Liver (tissue), 9 donors: Measurements from ENCODE around the gene CEP89. TPM values are rescaled to one million over a fixed set of nuclear protein-coding genes. Genes with fewer than 3 reads are reported as not detected.

Experiments used
- DNase-seq: peaks from one replicate; pipeline ENCODE4 v3.0.0-alpha.2; 2017; ENCODE audit warnings: low spot score
- H3K27ac ChIP-seq, 2 donors: one replicate each; pipeline ENCODE4 v1.7.0; 2013; ENCODE audit warnings: inconsistent platforms in 2 of 2, low read length in 2 of 2, control low read depth in 1 of 2, low read depth in 1 of 2, mild to moderate bottlenecking in 1 of 2
- H3K27me3 ChIP-seq, 4 donors: one replicate each; pipeline versions ENCODE4 v1.6.1 to v1.7.0; 2013; ENCODE audit warnings: low read length in 3 of 4, inconsistent platforms in 1 of 4, mild to moderate bottlenecking in 1 of 4, moderate library complexity in 1 of 4; ENCODE audit not compliant: control insufficient read depth in 4 of 4, insufficient read depth in 4 of 4
- H3K36me3 ChIP-seq, 4 donors: one replicate each; pipeline versions ENCODE4 v1.6.1 to v1.7.0; 2013; ENCODE audit warnings: low read length in 3 of 4, mild to moderate bottlenecking in 3 of 4, low read depth in 1 of 4, moderate library complexity in 1 of 4; ENCODE audit not compliant: control insufficient read depth in 4 of 4, insufficient read depth in 3 of 4
- H3K4me1 ChIP-seq, 4 donors: one replicate each; pipeline versions ENCODE4 v1.6.1 to v1.7.0; 2013; ENCODE audit warnings: low read length in 3 of 4, mild to moderate bottlenecking in 3 of 4, moderate library complexity in 1 of 4; ENCODE audit not compliant: control insufficient read depth in 4 of 4, insufficient read depth in 4 of 4
- H3K4me3 ChIP-seq, 3 donors: one replicate each; pipeline versions ENCODE4 v1.6.1 to v1.7.0; 2013; ENCODE audit warnings: low read length in 3 of 3, control low read depth in 1 of 3, low read depth in 1 of 3, mild to moderate bottlenecking in 1 of 3
- H3K9ac ChIP-seq, 2 donors: one replicate each; pipeline ENCODE4 v1.7.0; 2013; ENCODE audit warnings: low read length in 2 of 2, mild to moderate bottlenecking in 2 of 2, moderate library complexity in 2 of 2, control low read depth in 1 of 2, low read depth in 1 of 2
- H3K9me3 ChIP-seq, 4 donors: one replicate each; pipeline versions ENCODE4 v1.6.1 to v1.7.0; 2013; ENCODE audit warnings: low read length in 3 of 4; ENCODE audit not compliant: control insufficient read depth in 4 of 4
- ATF3 ChIP-seq: IDR thresholded peaks from 2 replicates; pipeline ENCODE4 v1.6.1; 2016; ENCODE audit warnings: antibody characterized with exemption
- EGR1 ChIP-seq, 2 donors: IDR thresholded peaks; 2 replicates each; pipeline ENCODE4 v1.6.1; 2016 to 2018; ENCODE audit warnings: antibody characterized with exemption in 2 of 2, low read depth in 2 of 2
- FOXA1 ChIP-seq: IDR thresholded peaks from 2 replicates; pipeline ENCODE4 v1.6.1; 2016; ENCODE audit warnings: antibody characterized with exemption
- FOXA2 ChIP-seq: IDR thresholded peaks from 2 replicates; pipeline ENCODE4 v1.6.1; 2016; ENCODE audit warnings: antibody characterized with exemption
- HNF4G ChIP-seq: IDR thresholded peaks from 2 replicates; pipeline ENCODE4 v1.6.1; 2016; ENCODE audit warnings: antibody characterized with exemption
- JUND ChIP-seq, 2 donors: IDR thresholded peaks; 2 replicates each; pipeline ENCODE4 v1.6.1; 2016; ENCODE audit warnings: antibody characterized with exemption in 2 of 2
- NR2F2 ChIP-seq: IDR thresholded peaks from 2 replicates; pipeline ENCODE4 v1.6.1; 2016; ENCODE audit warnings: antibody characterized with exemption
- RAD21 ChIP-seq, 2 donors: IDR thresholded peaks; 2 replicates each; pipeline ENCODE4 v1.6.1; 2016; ENCODE audit warnings: antibody characterized with exemption in 2 of 2, mild to moderate bottlenecking in 2 of 2
- REST ChIP-seq: IDR thresholded peaks from 2 replicates; pipeline ENCODE4 v1.6.1; 2016; ENCODE audit warnings: antibody characterized with exemption, mild to moderate bottlenecking
- RXRA ChIP-seq, 2 donors: IDR thresholded peaks; 2 replicates each; pipeline ENCODE4 v1.6.1; 2017 to 2018; ENCODE audit warnings: antibody characterized with exemption in 2 of 2, mild to moderate bottlenecking in 1 of 2
- YY1 ChIP-seq: IDR thresholded peaks from 2 replicates; pipeline ENCODE4 v1.6.1; 2016; ENCODE audit warnings: antibody characterized with exemption, mild to moderate bottlenecking
- WGBS: extraction: QIAGEN DNeasy Blood & Tissue Kit; methylation state at CpG from one replicate; pipeline ENCODE4 v1.1.7; 2013; 5-methylcytosine and 5-hydroxymethylcytosine counted together
- polyA plus RNA-seq, 2 donors: library from polyadenylated mRNA; stranded (reverse) in 1 of 2; unstranded in 1 of 2; fragments of 200-250 nt in 1 of 2; fragments of >200 nt in 1 of 2; fragmentation: Nextera tagmentation in 1 of 2; extraction: Ambion mirVana in 1 of 2; gene quantifications; one replicate each; pipeline versions ENCODE4 v1.2.1 to v1.2.3, GENCODE V29; 2013 to 2015
- total RNA-seq, 2 donors: library from RNA; depleted of rRNA; stranded (reverse); fragments of >200 nt; gene quantifications; one replicate each; pipeline ENCODE4 v1.2.3, GENCODE V29; 2014
- TF ChIP-seq, protein P1 (sequence below): IDR thresholded peaks from 2 replicates; pipeline ENCODE4 v1.6.1; 2016; ENCODE audit warnings: antibody characterized with exemption
- TF ChIP-seq, protein P2 (sequence below): fragments of 150-350 bp; IDR thresholded peaks from 2 replicates; pipeline ENCODE4 v1.5.1; 2017; ENCODE audit warnings: improper control_type of control experiment, low read depth, low read length; ENCODE audit not compliant: missing input control
- TF ChIP-seq, protein P3 (sequence below): IDR thresholded peaks from 2 replicates; pipeline ENCODE4 v1.6.1; 2016; ENCODE audit warnings: antibody characterized with exemption
- donor health status: healthy.
- donor health status: healthy.
- donor health status: healthy.
- donor health status: healthy.
- donor health status: healthy.

Gene CEP89
- total and polyA plus RNA-seq, 4 donors: 2.0 to 2.9 (median 2.4) TPM

DNA sequence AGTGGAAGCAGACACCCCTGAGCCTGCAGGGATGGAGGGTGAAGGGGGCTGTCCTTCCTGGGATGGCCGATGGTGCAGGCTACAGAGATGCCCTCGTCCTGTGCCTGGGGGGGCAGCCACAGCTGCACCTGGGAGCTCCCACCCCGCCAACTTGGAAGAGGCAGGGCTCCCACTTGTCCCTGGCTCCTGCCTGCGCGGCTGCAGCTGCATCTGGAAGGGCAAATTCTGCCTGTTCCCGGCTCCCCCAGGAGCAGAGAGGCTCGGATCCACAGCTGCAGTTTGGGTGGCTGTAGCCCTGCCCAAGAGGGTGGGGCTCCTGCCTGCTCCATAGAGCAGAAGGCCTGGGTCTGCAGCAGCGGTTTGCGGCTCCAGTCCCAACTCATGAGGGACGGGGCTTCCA is 2.2 kb downstream of the CEP89 start:
- TF ChIP-seq YY1 (no peak), RAD21 (IDR thresholded peaks at IDR 0.05) (no peak), RXRA (IDR thresholded peaks at IDR 0.05) (no peak), NR2F2 (no peak)
- TF ChIP-seq, protein P1, sequence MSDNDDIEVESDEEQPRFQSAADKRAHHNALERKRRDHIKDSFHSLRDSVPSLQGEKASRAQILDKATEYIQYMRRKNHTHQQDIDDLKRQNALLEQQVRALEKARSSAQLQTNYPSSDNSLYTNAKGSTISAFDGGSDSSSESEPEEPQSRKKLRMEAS: no peak
- TF ChIP-seq, protein P2, sequence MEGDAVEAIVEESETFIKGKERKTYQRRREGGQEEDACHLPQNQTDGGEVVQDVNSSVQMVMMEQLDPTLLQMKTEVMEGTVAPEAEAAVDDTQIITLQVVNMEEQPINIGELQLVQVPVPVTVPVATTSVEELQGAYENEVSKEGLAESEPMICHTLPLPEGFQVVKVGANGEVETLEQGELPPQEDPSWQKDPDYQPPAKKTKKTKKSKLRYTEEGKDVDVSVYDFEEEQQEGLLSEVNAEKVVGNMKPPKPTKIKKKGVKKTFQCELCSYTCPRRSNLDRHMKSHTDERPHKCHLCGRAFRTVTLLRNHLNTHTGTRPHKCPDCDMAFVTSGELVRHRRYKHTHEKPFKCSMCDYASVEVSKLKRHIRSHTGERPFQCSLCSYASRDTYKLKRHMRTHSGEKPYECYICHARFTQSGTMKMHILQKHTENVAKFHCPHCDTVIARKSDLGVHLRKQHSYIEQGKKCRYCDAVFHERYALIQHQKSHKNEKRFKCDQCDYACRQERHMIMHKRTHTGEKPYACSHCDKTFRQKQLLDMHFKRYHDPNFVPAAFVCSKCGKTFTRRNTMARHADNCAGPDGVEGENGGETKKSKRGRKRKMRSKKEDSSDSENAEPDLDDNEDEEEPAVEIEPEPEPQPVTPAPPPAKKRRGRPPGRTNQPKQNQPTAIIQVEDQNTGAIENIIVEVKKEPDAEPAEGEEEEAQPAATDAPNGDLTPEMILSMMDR: no peak
- 94% methylated on average over 10 of the region's 10 CpGs for WGBS

GRCh38 chr19:32966750-32967149 is 5.0 kb downstream of the CEP89 start:
- H3K9ac ChIP-seq: no peak overlapping the region
- 95% methylated on average over 9 of the region's 9 CpGs for WGBS
- H3K9me3 ChIP-seq: no peaks in the 10 kb centered on the region
- no peak overlapping the region for H3K27ac ChIP-seq
- H3K4me3 ChIP-seq: no peak overlapping the region
- no peak for DNase-seq
- no peak for TF ChIP-seq ATF3
- TF ChIP-seq FOXA1: no peak
- TF ChIP-seq, protein P2: no peak
- no peak for TF ChIP-seq RXRA (IDR thresholded peaks at IDR 0.05)
- no peak for TF ChIP-seq HNF4G
- TF ChIP-seq EGR1 (IDR thresholded peaks at IDR 0.05; ENCODE audit: low read depth in 2 of 2): no peak
- TF ChIP-seq RAD21 (IDR thresholded peaks at IDR 0.05): no peak
- no peak for TF ChIP-seq YY1
- TF ChIP-seq, protein P3, sequence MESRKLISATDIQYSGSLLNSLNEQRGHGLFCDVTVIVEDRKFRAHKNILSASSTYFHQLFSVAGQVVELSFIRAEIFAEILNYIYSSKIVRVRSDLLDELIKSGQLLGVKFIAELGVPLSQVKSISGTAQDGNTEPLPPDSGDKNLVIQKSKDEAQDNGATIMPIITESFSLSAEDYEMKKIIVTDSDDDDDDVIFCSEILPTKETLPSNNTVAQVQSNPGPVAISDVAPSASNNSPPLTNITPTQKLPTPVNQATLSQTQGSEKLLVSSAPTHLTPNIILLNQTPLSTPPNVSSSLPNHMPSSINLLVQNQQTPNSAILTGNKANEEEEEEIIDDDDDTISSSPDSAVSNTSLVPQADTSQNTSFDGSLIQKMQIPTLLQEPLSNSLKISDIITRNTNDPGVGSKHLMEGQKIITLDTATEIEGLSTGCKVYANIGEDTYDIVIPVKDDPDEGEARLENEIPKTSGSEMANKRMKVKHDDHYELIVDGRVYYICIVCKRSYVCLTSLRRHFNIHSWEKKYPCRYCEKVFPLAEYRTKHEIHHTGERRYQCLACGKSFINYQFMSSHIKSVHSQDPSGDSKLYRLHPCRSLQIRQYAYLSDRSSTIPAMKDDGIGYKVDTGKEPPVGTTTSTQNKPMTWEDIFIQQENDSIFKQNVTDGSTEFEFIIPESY: no peak
- TF ChIP-seq REST: no peak
- no peak for TF ChIP-seq JUND (IDR thresholded peaks at IDR 0.05)
- no peak for TF ChIP-seq FOXA2
- no peaks in the 10 kb centered on the region for H3K27me3 ChIP-seq
- peaks cover 3 to 6% (median 6%) of the 10 kb centered on the region in 4 donors for H3K4me1 ChIP-seq
- peaks cover 0 to 5% (median 2%) of the 10 kb centered on the region in 4 donors for H3K36me3 ChIP-seq

More for the DNA sequence above, 2.2 kb downstream of the CEP89 start:
- Histone ChIP-seq H3K4me3 (no peak overlapping the region), H3K36me3 (peaks cover 0 to 3% (median 0%) of the 10 kb centered on the region in 4 donors), H3K4me1 (peaks cover 3 to 9% (median 6%) of the 10 kb centered on the region in 4 donors), H3K27me3 (no peaks in the 10 kb centered on the region), H3K27ac (no peak overlapping the region), H3K9ac (no peak overlapping the region), H3K9me3 (no peaks in the 10 kb centered on the region)
- no peak for DNase-seq
